ENCODE measurements around the gene PPP3R1.

The PPP3R1 gene

GRCh38 chr2:68253219-68254068 lies 1.1 kb upstream of the PPP3R1 start:
- peak; percentile 38 for DNase-seq

- no peak for DNase-seq
These were observed 405 bp downstream of the PPP3R1 start for GRCh38 chr2:68251855-68252399.

GRCh38 chr2:68251187-68251854 lies 1.0 kb downstream of the PPP3R1 start:
- peak; percentile 75 for DNase-seq

DNA sequence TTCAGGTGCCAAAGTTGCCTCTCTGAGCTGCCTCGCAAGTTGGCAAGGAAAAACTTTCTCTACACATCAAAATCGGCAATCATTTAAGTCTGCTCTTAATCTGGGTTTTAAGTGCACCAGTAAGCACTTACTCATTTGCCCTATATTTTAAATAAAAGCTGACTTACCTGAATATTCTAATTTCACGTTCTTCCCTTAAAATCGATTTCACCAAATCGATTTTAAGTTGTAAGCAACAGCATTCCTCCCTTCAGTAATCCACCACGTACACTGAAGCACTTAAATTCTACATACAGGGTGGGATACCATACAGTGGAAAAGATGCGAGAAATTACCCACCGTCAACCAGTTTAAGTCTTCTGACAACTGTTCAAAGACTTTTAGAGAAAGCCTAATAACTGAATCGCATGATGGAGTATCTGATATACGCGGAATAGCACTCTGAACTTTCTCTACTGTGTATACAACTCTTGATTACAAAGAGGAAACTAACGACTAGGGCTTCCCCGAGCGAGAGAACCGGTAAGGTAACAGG lies 1.6 kb downstream of the PPP3R1 start:
- no peak for DNase-seq

DNA sequence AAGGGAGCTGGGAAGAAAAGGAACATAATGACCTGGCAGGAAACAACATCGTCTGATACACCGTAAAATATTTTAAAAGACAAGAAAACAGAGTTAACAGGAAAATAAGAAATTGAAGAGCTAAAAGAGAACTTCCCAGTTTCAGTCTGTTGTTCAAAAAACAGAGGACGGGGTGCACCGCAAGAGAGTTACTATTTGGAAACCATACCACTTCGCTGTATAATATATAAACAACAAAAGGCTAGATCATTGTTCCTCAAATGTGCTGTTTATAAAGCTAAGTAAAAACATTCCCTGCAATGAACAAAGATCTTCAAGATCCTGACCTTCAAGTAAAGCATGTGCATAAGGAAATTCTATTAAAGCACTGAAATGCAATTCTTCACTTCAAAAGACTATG lies 2.1 kb downstream of the PPP3R1 start:
- no peak for DNase-seq

DNA sequence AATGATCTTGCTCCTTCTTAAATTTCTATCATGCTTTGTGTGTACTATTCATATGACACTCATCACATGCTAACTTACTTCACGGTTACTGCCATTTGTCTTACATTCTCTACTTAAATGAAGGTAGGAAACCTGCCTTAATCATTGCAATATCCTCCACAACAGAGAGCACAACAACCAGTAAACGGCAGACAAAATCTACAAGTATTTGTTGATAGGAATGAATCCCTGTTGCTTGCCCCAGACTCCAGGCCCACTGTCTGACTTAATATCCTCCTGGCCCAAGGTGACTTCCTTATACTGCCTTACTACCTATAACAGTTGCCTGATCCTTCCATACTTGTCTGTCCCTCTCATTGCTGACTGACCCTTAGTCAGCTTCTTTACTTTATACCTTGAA lies 3.5 kb downstream of the PPP3R1 start:
- no peak for DNase-seq

DNA sequence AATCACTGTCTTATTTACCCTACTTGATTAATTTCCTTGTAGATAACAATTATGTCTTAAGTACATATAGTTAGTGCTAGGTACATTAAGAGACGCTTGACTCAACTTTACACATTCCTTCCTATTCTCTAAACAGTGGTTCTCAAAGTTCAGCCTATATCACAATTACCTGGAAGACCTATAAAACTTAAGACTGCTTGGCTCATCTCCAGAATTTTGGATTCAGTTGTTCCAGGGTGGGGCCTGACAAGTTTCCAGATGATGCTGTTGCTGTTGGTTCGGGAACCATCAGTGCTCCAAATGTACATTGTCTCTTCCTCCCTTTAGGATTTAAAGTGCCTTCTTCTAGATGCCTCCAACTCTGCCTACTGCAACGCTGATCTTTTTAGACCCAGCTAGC lies 4.0 kb downstream of the PPP3R1 start:
- DNase-seq = no peak

DNA sequence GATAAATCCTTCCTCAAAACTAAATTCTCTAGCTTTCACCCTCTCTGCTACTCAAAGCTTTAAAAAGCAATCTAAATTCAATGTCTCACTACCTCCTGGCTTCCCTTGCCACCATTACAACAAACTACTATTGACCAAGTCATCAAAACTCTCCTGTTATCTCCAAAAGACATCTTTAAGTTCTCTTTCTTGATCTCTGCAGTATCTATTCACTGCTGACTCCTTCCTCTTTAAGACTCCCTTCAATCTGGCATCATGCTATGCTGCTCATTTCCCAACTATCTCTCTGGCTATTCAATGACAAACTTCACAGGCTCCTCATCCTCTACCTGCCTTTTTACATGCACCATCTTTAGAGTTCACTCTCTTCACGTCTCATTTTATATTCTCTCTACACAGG lies 5.9 kb downstream of the PPP3R1 start:
- DNase-seq = no peak

DNA sequence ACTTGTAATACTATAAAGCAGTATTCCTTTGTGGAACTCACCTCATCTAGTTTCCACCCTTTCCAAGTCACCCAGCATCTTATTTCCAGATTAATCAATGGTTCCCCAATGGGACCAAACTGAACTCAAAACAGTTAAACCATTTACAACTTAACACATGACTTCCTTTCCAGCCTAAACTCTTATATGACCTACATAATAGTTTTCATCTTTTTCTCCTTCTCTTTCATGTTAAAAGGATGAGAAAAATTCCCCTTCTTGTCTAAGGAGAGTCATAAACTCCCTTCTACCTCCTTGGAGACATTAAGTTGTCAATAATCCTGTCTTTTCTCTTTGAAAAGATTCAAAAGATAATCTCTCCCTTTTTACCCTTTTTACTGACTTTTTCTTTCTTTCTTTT lies 6.7 kb downstream of the PPP3R1 start:
- no peak for DNase-seq

DNA sequence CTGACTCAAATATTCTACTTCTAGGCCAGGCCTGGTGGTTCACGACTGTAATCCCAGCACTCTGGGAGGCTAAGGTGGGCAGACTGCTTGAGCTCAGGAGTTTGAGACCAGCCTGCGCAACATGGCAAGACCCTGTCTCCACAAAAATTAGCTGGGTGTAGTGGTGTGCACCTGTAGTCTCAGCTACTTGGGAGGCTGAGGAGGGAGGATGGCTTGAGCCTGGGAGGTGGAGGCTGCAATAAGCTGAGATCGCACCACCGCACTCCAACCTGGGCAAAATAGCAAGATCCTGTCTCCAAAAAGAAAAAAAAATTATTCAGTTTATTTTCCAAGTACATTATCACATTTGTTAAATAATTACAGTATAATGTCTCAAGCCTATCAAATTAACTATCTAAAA lies 7.3 kb downstream of the PPP3R1 start:
- no peak for DNase-seq

DNA sequence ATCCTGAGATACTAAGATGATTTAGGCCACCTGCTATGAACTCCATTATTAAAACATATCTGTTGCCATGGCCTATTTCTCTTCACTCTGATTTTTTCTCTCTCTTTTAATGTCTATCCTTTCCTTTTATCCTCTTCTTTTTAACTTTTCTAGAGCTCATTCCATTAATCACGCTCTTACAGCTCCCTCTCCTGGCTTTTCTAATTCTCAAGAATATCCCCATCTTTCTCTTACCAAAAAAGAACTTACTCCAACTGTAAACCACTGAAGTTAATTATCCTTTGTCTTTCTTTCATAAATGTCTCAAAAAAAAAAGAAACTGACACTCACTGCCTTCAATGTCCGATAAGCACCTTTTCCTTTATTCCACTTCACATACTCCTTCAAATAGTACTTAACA lies 7.9 kb downstream of the PPP3R1 start:
- DNase-seq = no peak

- no peak for DNase-seq
These were observed 10.6 kb downstream of the PPP3R1 start for GRCh38 chr2:68241732-68242131.

GRCh38 chr2:68240446-68240845 lies 11.9 kb downstream of the PPP3R1 start:
- DNase-seq = no peak

DNA sequence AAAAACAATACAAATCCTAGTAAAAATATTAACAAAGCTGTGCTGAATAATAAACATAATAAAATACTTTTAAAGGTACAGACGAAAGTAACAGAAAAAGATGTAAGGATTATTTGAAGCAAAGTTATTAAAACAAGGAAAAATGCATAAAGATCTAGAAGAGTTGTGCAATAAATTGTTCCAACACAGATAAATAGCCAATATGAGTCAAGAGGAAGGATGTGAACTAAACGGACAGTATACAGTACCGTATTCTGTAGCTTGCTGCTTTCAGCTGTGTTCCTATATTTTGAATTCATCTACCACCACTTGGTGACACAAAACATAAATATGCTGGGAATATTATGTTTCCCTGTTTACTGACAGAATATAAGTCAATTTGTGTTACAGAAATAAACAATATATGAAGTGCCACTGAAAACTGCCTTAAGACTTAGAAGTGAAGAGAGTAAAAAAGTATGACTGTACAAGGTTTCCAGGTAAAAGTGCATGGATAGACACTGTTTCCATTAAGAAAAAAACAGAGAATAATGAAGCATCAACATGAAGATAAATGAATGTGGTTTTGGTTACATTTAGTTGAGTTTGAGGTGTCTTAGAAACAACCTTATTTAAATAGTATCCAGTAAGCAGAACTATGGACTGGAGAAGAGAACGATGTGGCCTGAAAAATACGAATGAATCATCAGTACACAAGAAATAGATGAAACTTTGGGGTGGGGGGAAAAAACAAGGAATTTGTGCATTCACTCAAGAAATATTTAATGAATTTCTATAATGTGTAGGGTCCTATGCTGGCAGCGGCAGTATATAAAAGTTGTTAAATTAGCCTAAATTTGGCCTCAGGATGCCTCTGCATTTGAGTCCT lies 13.1 kb downstream of the PPP3R1 start:
- DNase-seq = peak; percentile 65

GRCh38 chr2:68237976-68238580 lies 14.3 kb downstream of the PPP3R1 start:
- no peak for DNase-seq

- no peak for DNase-seq
These were observed 14.9 kb downstream of the PPP3R1 start for GRCh38 chr2:68237404-68237803.

DNA sequence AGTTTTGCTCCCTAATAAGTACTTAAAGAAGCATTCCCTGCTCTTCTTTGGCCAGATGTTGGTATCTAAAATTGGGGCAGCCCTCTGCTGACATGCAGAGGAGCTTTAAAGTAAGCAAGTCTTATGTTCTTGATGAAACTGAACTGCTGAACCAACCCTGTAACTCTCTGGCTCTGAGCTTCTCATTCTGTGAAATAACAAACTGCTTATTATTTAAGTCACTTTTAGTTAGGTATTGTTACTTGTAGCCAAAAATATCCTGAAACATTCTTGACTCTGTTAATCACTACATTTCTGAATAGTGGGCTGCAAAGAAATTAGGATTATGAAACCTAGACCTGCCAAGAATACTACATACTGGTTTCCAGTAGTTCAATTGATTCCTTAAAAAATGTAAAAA lies 15.5 kb downstream of the PPP3R1 start:
- peak; percentile 33 for DNase-seq

DNA sequence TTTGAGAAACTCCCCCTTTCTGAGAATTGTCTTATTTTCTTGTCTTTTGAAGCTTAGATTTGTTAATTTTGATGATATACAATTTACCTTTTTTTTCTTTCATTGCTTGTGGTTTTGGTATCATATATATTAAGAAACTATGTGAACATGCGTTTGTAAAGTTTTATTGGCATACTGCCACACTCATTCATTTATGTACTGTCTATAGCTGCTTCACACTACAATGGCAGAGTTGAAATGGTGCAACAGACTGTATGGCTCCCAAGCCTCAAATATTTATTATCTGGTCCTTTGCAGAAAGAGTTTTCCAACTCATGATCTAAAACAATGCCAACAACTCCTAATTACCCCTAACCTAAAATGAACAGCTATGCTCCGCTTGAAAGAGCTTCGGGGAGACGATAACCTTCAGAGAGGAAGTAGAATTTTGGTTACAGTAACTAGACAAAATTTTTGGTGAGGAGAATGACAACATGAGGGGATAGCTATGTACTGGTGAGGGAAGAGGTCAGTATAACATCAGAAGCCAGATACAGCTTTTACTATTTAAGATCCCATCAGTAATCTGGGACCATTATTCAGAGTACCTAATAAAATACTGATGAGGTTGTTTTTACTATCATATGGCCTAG lies 16.1 kb downstream of the PPP3R1 start:
- no peak for DNase-seq

GRCh38 chr2:68235090-68235489 lies 17.2 kb downstream of the PPP3R1 start:
- no peak for DNase-seq

DNA sequence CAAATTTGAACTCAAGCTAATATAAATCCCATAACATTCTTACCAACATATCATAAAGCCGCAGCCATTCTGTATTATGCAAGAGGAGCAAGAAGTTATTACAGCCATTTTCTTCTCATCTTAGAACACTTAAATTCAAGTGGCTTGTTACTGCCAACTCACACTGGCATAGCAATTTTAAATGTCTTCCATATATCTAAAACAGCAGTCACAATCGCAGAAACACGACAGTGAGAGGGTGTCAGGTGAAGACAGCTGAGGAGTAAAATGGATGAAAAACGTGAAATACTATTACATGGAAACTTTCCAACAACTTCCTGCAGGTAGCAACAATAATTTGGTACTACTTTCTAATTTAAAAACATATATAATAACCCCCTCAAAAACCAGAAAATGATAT lies 17.9 kb downstream of the PPP3R1 start:
- no peak for DNase-seq

GRCh38 chr2:68231061-68231372 lies 21.3 kb downstream of the PPP3R1 start:
- no peak for DNase-seq
